H1 (cell line): ENCODE results near the gene MYOCOS. TPM values are rescaled to one million over a fixed set of nuclear protein-coding genes. Genes with fewer than 3 reads are reported as not detected.

Experiments
- CTCF ChIA-PET: fragments of 300-600 bp; sonication (Branson Sonifier 250); formaldehyde crosslinking; loops from one replicate; lab custom pipeline; 2021; ENCODE audit not compliant: partially characterized antibody; lab: Charles Lee
- POLR2A ChIA-PET: fragments of 300-600 bp; sonication (Branson Sonifier 250); formaldehyde crosslinking; loops from one replicate; lab custom pipeline; 2021; ENCODE audit warnings: inconsistent platforms; ENCODE audit not compliant: partially characterized antibody; lab: Charles Lee
- DNase-seq, 2 experiments: peaks; one replicate each; pipeline versions ENCODE4 v3.0.0 to v3.0.0-alpha.2; 2010 to 2022; ENCODE audit warnings: low spot score in 2 of 2, low read depth in 1 of 2, mixed read lengths in 1 of 2
- FAIRE-seq: peaks from 2 replicates; lab custom pipeline; 2011; peaks lifted over from hg19 to GRCh38; lab: Jason Lieb, UNC
- H2AFZ ChIP-seq: 2 replicates; pipeline ENCODE4 v1.8.1; 2012; ENCODE audit warnings: low read length, inconsistent platforms
- H2AK5ac ChIP-seq: 2 replicates; pipeline ENCODE4 v1.6.1; 2013; ENCODE audit warnings: low read depth, low read length
- H2BK120ac ChIP-seq: replicated peaks from 2 replicates; pipeline ENCODE3; 2013; ENCODE audit warnings: low read depth, low read length, inconsistent platforms
- H2BK12ac ChIP-seq: 2 replicates; pipeline ENCODE4 v1.6.1; 2013; ENCODE audit warnings: low read depth, low read length
- H2BK15ac ChIP-seq: 2 replicates; pipeline ENCODE4 v1.6.1; 2013; ENCODE audit warnings: low read length
- H2BK20ac ChIP-seq: 2 replicates; pipeline ENCODE4 v1.6.1; 2013; ENCODE audit warnings: low read length
- H2BK5ac ChIP-seq: 2 replicates; pipeline ENCODE4 v1.6.1; 2013; ENCODE audit warnings: low read depth, low read length
- H3K14ac ChIP-seq: 2 replicates; pipeline ENCODE4 v1.6.1; 2013; ENCODE audit warnings: inconsistent platforms; ENCODE audit not compliant: insufficient read length
- H3K18ac ChIP-seq: 2 replicates; pipeline ENCODE4 v1.6.1; 2013; ENCODE audit warnings: low read length; ENCODE audit errors: extremely low read depth
- H3K23ac ChIP-seq: 2 replicates; pipeline ENCODE4 v1.6.1; 2013; ENCODE audit warnings: inconsistent platforms; ENCODE audit not compliant: insufficient read length
- H3K23me2 ChIP-seq: 2 replicates; pipeline ENCODE4 v1.6.1; 2013; ENCODE audit warnings: low read depth, low read length
- H3K27ac ChIP-seq: 2 replicates; pipeline ENCODE4 v1.6.1; 2011; ENCODE audit warnings: low read depth, low read length, inconsistent platforms
- H3K27me3 ChIP-seq, 4 experiments: replicated peaks in 1 of 4; 1 replicate in 1 of 4; 2 replicates in 3 of 4; pipeline versions ENCODE4 v1.6.1 to v1.8.1; 2011 to 2013; ENCODE audit warnings: low read length in 3 of 4, mild to moderate bottlenecking in 3 of 4, inconsistent platforms in 2 of 4, mixed read lengths in 2 of 4, moderate library complexity in 1 of 4; ENCODE audit not compliant: control insufficient read depth in 3 of 4, insufficient read depth in 3 of 4; ENCODE audit errors: extremely low read depth in 1 of 4
- H3K36me3 ChIP-seq, 4 experiments: 2 replicates each; pipeline versions ENCODE4 v1.6.1 to v1.8.1; 2011 to 2013; ENCODE audit warnings: mild to moderate bottlenecking in 4 of 4, low read length in 3 of 4, moderate library complexity in 2 of 4, control low read depth in 1 of 4, inconsistent platforms in 1 of 4; ENCODE audit not compliant: insufficient read depth in 4 of 4, control insufficient read depth in 2 of 4
- H3K4ac ChIP-seq: replicated peaks from 2 replicates; pipeline ENCODE3; 2013; ENCODE audit warnings: low read length, low read depth, mixed read lengths, inconsistent platforms; ENCODE audit not compliant: insufficient read length
- H3K4me1 ChIP-seq, 4 experiments: replicated peaks in 1 of 4; 1 replicate in 1 of 4; 2 replicates in 3 of 4; pipeline versions ENCODE4 v1.6.1 to v1.8.1; 2011 to 2013; ENCODE audit warnings: low read length in 3 of 4, inconsistent platforms in 2 of 4, mixed read lengths in 1 of 4; ENCODE audit not compliant: insufficient read depth in 4 of 4, control insufficient read depth in 3 of 4
- H3K4me2 ChIP-seq, 2 experiments: 2 replicates each; pipeline versions ENCODE4 v1.6.1 to v1.8.1; 2011 to 2013; ENCODE audit warnings: low read depth in 2 of 2, low read length in 2 of 2, control low read depth in 1 of 2, inconsistent platforms in 1 of 2, mild to moderate bottlenecking in 1 of 2; ENCODE audit not compliant: insufficient read depth in 1 of 2
- H3K4me3 ChIP-seq, 4 experiments: fragments of 200-600, 300-600 bp in 1 of 4; sonication (generic), shearing (Covaris generic), sonication (Bioruptor Twin) in 1 of 4; 2 replicates each; pipeline versions ENCODE4 v1.5.1 to v1.8.1; 2011 to 2016; ENCODE audit warnings: low read length in 4 of 4, low read depth in 3 of 4, control low read depth in 2 of 4, inconsistent platforms in 2 of 4, mild to moderate bottlenecking in 2 of 4, mixed read lengths in 1 of 4, moderate library complexity in 1 of 4; ENCODE audit not compliant: insufficient read depth in 2 of 4; ENCODE audit errors: extremely low read depth in 1 of 4
- H3K56ac ChIP-seq: replicated peaks from 2 replicates; pipeline ENCODE3; 2013; ENCODE audit warnings: low read depth, mild to moderate bottlenecking, mixed read lengths, low read length, inconsistent platforms; ENCODE audit not compliant: insufficient read length
- H3K79me1 ChIP-seq: 2 replicates; pipeline ENCODE4 v1.6.1; 2013; ENCODE audit warnings: low read depth, low read length, control low read depth
- H3K79me2 ChIP-seq, 2 experiments: 2 replicates each; pipeline versions ENCODE4 v1.6.1 to v1.8.1; 2012 to 2013; ENCODE audit warnings: low read length in 2 of 2, mild to moderate bottlenecking in 2 of 2, inconsistent platforms in 1 of 2; ENCODE audit not compliant: insufficient read depth in 2 of 2, control insufficient read depth in 1 of 2
- H3K9ac ChIP-seq, 4 experiments: replicated peaks in 1 of 4; 1 replicate in 1 of 4; 2 replicates in 3 of 4; pipeline versions ENCODE4 v1.6.1 to v1.8.1; 2011 to 2013; ENCODE audit warnings: low read depth in 3 of 4, low read length in 3 of 4, control low read depth in 2 of 4, mild to moderate bottlenecking in 2 of 4, moderate library complexity in 2 of 4, inconsistent platforms in 1 of 4; ENCODE audit errors: extremely low read depth in 1 of 4
- H3K9me3 ChIP-seq, 2 experiments: 2 replicates each; pipeline versions ENCODE4 v1.6.1 to v1.8.1; 2012 to 2013; ENCODE audit warnings: mild to moderate bottlenecking in 2 of 2, moderate library complexity in 2 of 2, control low read depth in 1 of 2, inconsistent platforms in 1 of 2, low read depth in 1 of 2, low read length in 1 of 2, mixed read lengths in 1 of 2; ENCODE audit not compliant: insufficient read depth in 2 of 2
- H4K20me1 ChIP-seq, 2 experiments: replicated peaks in 1 of 2; 2 replicates each; pipeline versions ENCODE3 to v1.8.1; 2011 to 2013; ENCODE audit warnings: inconsistent platforms in 2 of 2, low read length in 2 of 2, mild to moderate bottlenecking in 1 of 2; ENCODE audit not compliant: insufficient read depth in 2 of 2, control insufficient read depth in 1 of 2
- H4K5ac ChIP-seq: 2 replicates; pipeline ENCODE4 v1.6.1; 2013; ENCODE audit warnings: low read length, low read depth, mixed read lengths, inconsistent platforms; ENCODE audit not compliant: insufficient read length
- H4K8ac ChIP-seq: 2 replicates; pipeline ENCODE4 v1.8.0; 2013; ENCODE audit warnings: mild to moderate bottlenecking, moderate library complexity, low read length, inconsistent platforms; ENCODE audit not compliant: insufficient read depth; ENCODE audit errors: extremely low read depth
- H4K91ac ChIP-seq: replicated peaks from 2 replicates; pipeline ENCODE3; 2013; ENCODE audit warnings: low read length, mixed read lengths, inconsistent platforms; ENCODE audit not compliant: insufficient read length
- FOSL1 ChIP-seq: IDR thresholded peaks from 2 replicates; pipeline ENCODE4 v1.6.1; 2011; ENCODE audit warnings: mild to moderate bottlenecking, low read depth, low read length, moderate library complexity; ENCODE audit not compliant: insufficient read depth
- KDM1A ChIP-seq: fragments of 200-600, 300-600 bp; sonication (generic); IDR thresholded peaks from 2 replicates; pipeline ENCODE4 v1.7.1; 2016; ENCODE audit warnings: mild to moderate bottlenecking, low read length, borderline replicate concordance
- USF2 ChIP-seq: IDR thresholded peaks from 2 replicates; pipeline ENCODE4 v1.6.1; 2011; ENCODE audit warnings: low read length, improper control_type of control experiment
- WGBS, 2 experiments: shearing (Covaris generic) in 1 of 2; methylation state at CpG; one replicate each; pipeline versions ENCODE4 v1.1.6 to v1.1.7; 2013 to 2015; ENCODE audit warnings: low lambda C conversion rate in 2 of 2, mixed read lengths in 2 of 2, inconsistent platforms in 1 of 2, low coverage in 1 of 2, missing lambda C conversion rate in 1 of 2; ENCODE audit not compliant: insufficient replicate concordance in 2 of 2, insufficient coverage in 1 of 2, insufficient read length in 1 of 2; ENCODE audit errors: extremely low coverage in 1 of 2, missing lambda C conversion rate in 1 of 2; 5-methylcytosine and 5-hydroxymethylcytosine counted together
- polyA plus RNA-seq, 7 experiments: library from polyadenylated mRNA; depleted of rRNA in 3 of 7; stranded (reverse) in 5 of 7; unstranded in 2 of 7; fragments of >200 nt in 5 of 7; fragments of 200-250 nt in 2 of 7; gene quantifications; 1 replicate in 5 of 7; 2 replicates in 1 of 7; 4 replicates in 1 of 7; pipeline versions ENCODE4 v1.2.1 to v1.2.3, GENCODE V29; 2011 to 2013; ENCODE audit warnings: missing spikeins in 2 of 7, mixed read lengths in 2 of 7
- total RNA-seq: library from RNA; stranded (reverse); fragmentation: NEBNext Ultra II Directional; extraction: Animal tissue kit (Norgen Biotek cat#: 25700); gene quantifications from 2 replicates; pipeline ENCODE4 v1.2.1, GENCODE V29; 2021

The MYOCOS gene
- total and polyA plus RNA-seq, 2 of the 8 experiments (the other 6 are each of a cell fraction or from before 2014, with no cell fraction given): not detected

DNA sequence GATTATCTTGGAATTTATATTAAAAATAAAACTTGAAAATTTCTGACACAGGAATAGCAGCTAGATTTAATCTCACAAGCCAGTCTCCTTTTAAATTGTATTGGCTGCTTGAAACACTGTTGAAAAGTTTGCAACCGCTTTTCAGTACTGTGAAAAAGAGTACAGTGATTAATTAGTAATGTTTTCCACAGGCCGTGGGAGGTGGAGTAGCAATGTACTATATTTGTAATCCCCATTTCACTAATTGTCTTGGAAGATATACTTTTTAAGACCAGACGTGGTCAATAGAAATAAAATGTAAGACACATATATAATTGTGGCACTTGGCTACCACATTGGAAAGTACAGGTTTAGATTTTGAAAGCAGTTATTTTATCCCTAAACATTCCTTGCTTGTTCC is 40.8 kb upstream of the MYOCOS start:
- H3K9me3 ChIP-seq: no peaks in the 10 kb centered on the region
- H3K4me3 ChIP-seq: no peak overlapping the region
- H3K79me2 ChIP-seq: no peaks in the 10 kb centered on the region
- H3K23ac ChIP-seq: no peak overlapping the region
- no peak overlapping the region for H2BK12ac ChIP-seq
- ChIA-PET POLR2A (no interaction called here), CTCF (no interaction called here)
- peaks cover 2% of the 10 kb centered on the region in 2 experiments for H4K20me1 ChIP-seq
- H2AFZ ChIP-seq: no peak overlapping the region
- no peak for FAIRE-seq
- no peak overlapping the region for H3K18ac ChIP-seq
- H3K56ac ChIP-seq: no peak overlapping the region
- no peak for TF ChIP-seq USF2
- no peak for TF ChIP-seq FOSL1
- no peak for TF ChIP-seq KDM1A
- H4K5ac ChIP-seq: no peak overlapping the region
- no peak overlapping the region for H2BK15ac ChIP-seq
- H2BK120ac ChIP-seq: no peak overlapping the region
- no peak overlapping the region for H2AK5ac ChIP-seq
- no peak overlapping the region for H3K27ac ChIP-seq
- DNase-seq: no peak
- H2BK5ac ChIP-seq: no peak overlapping the region
- H3K4me1 ChIP-seq: no peaks in the 10 kb centered on the region
- no peak overlapping the region for H3K4me2 ChIP-seq
- WGBS, 2 experiments: 92% methylated on average over 3 of the region's 3 CpGs; no CpG with 5 or more reads in 1 of the 2 experiments
- no peak overlapping the region for H2BK20ac ChIP-seq
- H3K23me2 ChIP-seq: no peaks in the 10 kb centered on the region
- H4K91ac ChIP-seq: no peak overlapping the region
- H3K9ac ChIP-seq: no peak overlapping the region
- H3K4ac ChIP-seq: no peak overlapping the region
- H3K14ac ChIP-seq: no peak overlapping the region
- no peaks in the 10 kb centered on the region for H3K79me1 ChIP-seq
- no peaks in the 10 kb centered on the region for H3K27me3 ChIP-seq
- peaks cover 43 to 93% (median 69%) of the 10 kb centered on the region in 4 experiments for H3K36me3 ChIP-seq
- no peak overlapping the region for H4K8ac ChIP-seq
